GM18508 (cell line): ENCODE results near the gene ST3GAL4.

ENCODE experiments used
- ATAC-seq: cut with Tn5 transposase; IDR thresholded peaks from one replicate; pipeline ENCODE4 v1.9.1; 2021; ENCODE audit warnings: moderate number of reproducible peaks; ENCODE audit not compliant: insufficient read depth, unreplicated experiment

ST3GAL4 gene

GRCh38 chr11:126400019-126400418, 44.5 kb downstream of the ST3GAL4 start:
- ATAC-seq = no peak

GRCh38 chr11:126400479-126400878, 45.0 kb downstream of the ST3GAL4 start:
- ATAC-seq = no peak

DNA sequence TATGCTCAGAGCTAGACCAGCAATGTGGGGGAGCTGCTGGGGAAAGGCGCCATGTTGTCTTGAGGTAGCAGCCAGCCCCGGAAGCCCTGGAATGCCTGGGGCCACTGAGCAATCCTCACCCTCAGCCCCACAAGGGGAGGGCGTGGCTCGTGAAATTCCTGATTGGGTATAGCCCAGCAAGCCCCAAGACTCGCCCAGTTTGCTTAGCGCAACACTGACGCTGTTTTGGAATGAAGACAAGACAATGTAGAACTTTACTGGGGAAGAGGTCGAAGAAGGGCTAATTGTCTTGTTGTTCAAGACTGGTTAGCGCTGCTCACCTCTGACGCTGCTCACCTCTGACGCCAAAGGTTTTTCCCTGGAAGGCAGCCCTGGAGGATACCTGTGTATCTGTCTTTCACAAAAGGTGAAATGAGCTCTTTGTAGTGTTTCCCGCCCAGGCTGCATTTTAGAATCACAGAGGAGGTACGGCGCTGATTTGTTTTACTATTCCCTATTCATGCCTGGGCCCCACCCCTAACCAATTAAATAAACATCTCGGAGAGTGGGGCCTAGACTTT, 47.6 kb downstream of the ST3GAL4 start:
- ATAC-seq = no peak

GRCh38 chr11:126403658-126404057, 48.2 kb downstream of the ST3GAL4 start:
- ATAC-seq = no peak

GRCh38 chr11:126404367-126404766, 48.9 kb downstream of the ST3GAL4 start:
- ATAC-seq = no peak

DNA sequence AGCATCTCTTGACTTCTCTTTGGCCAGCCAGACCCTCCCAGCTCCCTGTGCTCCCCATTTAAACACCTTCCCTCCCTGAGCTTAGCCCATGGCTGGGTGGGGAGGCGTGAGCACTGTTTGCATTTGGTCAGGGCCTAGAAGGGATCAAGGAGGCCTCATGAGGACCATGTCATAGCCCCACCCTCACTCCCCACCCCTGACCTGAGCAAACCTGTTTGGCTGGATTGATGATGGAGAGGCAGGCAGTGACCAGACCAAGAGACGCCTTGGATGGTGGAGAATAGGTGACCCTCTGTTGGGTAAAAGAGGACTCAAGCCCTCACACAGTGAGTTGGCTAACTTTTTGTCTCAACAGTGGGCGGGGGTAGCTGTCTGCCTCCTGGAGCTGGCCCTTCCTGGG, 49.9 kb downstream of the ST3GAL4 start:
- no peak for ATAC-seq

GRCh38 chr11:126405906-126406305, 50.4 kb downstream of the ST3GAL4 start:
- ATAC-seq = no peak

DNA sequence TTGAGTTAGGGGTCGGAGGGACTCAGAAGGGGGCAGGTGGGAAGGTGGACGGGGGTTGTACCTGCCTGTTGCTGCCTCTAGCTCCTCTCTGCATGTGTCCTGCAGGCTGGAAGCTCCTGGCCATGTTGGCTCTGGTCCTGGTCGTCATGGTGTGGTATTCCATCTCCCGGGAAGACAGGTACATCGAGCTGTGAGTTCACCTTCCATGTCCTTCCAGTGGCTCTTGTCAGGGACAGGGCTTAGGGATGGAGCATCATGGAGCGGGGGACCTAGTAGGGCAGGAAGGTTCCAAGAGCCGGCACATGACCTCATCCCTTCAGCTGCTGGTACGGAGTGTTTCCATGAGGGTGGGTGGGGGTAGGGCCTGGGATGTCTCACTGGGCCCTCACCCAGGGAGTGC, 50.9 kb downstream of the ST3GAL4 start:
- no peak for ATAC-seq

DNA sequence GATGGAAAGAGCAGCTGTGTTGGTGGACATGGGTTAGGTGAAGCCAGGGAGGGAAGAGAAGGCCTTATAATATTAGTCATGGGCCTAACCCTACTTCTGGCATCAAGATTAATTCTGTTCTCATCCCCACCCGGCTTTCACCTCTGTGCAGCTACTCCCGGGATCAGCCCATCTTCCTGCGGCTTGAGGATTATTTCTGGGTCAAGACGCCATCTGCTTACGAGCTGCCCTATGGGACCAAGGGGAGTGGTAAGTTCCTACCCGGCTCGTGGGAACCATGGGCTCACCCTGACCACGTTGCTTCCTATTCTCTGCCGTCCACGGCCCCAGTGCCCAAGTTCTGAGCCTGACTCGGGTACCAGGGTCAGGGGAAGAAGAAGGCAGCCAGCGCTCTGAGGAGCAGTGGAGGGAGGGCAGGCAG, 51.6 kb downstream of the ST3GAL4 start:
- no peak for ATAC-seq

- no peak for ATAC-seq
These were observed 52.3 kb downstream of the ST3GAL4 start for GRCh38 chr11:126407682-126408288.

DNA sequence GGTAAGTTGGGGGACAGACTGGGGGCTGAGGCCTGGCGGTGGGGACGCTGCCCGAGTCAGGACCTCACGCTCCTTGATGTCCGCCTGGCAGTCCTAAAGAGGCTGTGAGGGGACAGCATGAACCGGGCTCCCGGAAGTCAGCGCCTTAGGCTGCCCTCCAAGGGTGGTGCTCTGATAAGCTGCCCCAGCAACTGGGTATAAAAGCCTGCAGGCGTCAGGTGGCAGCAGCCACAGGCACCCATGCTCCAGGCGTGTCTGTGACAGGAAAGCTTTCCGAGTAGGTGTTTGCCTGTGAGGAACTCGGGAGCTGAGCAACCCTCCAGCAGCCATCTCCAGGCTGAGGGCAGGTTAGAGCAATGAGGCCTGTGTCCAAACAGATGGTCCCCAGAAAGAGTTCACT, 53.0 kb downstream of the ST3GAL4 start:
- no peak for ATAC-seq

DNA sequence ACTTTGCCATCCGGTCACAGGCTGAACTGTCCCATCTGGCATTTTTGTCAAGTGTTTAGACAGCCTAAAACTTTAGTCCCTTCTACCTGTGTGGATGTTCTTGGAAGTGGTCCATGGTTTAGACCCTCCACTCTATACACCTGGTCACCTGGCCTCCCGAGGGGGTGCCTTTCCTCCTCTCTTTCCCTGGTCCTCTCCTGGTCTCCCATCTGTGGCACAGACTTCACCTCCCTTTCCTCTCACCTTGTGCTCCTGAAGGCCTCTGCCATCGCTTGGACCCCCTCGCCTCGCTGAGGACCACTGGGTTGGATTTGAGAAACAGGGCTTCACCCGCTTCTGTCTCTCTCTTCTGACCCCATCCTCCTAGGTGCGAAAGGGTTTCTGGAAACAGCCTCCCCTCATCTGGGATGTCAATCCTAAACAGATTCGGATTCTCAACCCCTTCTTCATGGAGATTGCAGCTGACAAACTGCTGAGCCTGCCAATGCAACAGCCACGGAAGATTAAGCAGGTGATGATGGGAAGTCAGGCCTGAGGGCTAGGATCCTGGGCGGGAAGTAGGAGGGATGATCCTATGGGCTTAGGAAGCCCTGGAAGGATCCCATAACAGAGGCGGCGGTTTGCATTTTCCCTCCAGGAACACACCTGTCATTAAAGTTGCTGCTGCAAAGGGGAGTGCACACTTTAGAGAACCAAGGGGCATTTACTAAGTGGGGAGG, 53.6 kb downstream of the ST3GAL4 start:
- ATAC-seq = no peak

GRCh38 chr11:126409620-126409985, 54.1 kb downstream of the ST3GAL4 start:
- ATAC-seq = no peak

GRCh38 chr11:126410649-126411048, 55.2 kb downstream of the ST3GAL4 start:
- no peak for ATAC-seq

DNA sequence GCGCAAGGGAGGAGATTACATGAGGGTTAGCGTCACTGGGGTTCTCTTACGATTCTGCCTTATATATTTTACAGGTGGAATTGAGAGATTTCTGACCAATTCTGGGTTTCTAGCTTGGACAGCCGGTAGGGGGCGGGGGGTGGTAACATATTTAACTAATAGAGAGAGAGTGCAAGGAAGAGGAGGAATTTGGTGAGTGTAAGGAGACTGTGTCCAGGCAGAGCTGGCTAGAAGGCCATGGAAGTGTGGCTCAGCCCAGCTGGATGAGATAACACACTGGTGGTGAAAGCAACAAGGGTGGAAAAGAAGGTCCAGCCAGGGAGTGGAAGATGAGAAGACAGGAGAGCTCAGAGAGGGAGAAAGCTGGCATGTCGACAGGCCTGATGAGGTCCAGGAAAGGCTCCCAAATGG, 56.5 kb downstream of the ST3GAL4 start:
- ATAC-seq = no peak

GRCh38 chr11:126413426-126413825, 57.9 kb downstream of the ST3GAL4 start:
- ATAC-seq = no peak

DNA sequence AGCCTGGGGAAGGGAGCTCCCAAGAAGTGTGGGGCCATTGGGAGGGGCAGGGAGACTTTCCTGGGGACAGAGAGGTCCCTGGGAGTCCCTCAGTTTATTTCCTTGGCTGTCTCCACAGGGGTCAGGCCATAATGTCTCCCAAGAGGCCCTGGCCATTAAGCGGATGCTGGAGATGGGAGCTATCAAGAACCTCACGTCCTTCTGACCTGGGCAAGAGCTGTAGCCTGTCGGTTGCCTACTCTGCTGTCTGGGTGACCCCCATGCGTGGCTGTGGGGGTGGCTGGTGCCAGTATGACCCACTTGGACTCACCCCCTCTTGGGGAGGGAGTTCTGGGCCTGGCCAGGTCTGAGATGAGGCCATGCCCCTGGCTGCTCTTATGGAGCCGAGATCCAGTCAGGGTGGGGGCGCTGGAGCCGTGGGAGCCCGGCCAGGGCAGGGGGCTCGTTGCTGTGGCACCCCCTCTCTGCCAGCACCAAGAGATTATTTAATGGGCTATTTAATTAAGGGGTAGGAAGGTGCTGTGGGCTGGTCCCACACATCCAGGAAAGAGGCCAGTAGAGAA, 58.4 kb downstream of the ST3GAL4 start:
- ATAC-seq = no peak

- no peak for ATAC-seq
These were observed 59.1 kb downstream of the ST3GAL4 start for GRCh38 chr11:126414615-126415014.

DNA sequence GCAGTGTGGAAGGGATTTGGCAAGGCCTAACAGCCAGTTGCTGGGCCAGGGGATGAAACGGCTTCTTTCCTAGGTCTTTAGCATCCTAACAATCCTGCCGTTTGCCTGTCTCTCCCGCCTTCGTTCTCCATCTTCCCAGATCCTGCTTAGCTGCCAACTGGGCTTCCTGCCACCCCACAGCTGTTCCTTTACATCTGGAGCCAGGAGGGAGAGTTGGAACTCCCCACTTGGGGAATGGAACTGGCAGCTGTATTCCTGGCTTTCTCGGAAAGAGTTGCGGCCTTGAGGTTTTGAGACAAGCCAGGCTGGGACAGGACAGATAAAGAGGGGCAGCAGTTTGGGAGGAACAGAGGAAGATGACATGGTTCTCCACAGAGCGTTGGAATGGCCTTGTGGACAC, 59.6 kb downstream of the ST3GAL4 start:
- no peak for ATAC-seq

GRCh38 chr11:126415669-126416420, 60.4 kb downstream of the ST3GAL4 start:
- ATAC-seq = no peak

DNA sequence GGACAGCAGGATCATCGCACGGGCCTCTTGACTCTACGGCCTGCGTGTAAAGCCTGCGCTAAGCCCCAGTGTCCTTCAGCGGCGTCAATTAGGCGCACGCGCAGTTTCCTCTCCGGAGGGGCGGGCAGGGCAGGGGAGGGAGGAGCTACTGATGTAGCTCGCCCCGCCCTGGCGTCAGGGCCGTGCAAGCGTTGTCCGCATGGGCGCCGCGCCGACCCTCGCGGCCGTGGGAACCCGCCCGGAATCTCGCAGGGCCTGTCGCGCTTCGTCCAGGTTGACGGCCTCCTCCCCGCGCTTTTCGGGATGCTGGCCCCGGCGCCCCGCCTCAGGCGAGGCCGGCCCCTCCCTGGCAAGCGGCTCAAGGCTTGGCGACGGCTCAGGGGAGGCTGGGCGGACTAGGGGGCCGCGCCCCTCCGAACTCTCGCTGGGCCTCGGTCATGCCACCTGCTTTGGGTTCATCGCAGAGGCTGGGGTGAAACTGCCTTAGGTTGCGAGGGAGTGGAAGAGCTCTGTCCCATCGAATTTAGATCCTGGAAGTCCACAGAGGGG, 61.1 kb downstream of the ST3GAL4 start:
- no peak for ATAC-seq
